Stimulated activated CD8-positive, alpha-beta memory T cell treated with anti-CD3 and anti-CD28 coated beads, Interleukin-7, amount 100 ng/mL, for 48 hours (primary cell): ENCODE results near the gene ZNF146.
A peak's percentile ranks its signal among the peaks of the same experiment; 100 is the strongest.
"Not testable (repeated sequence)": the region's sequence is repeated elsewhere in the genome, so short reads cannot be mapped to it uniquely, and the experiment has no call there.

Experiments
- DNase-seq, 2 donors: peaks; one replicate each; pipeline ENCODE4 v3.0.0-alpha.2; 2020; ENCODE audit warnings: low read depth in 1 of 2; ENCODE audit errors: extremely low read depth in 1 of 2

The ZNF146 gene

GRCh38 chr19:36214386-36215275 is at the start of gene ZNF146, which contains the start of gene ZNF565:
Gene ZNF146 (plus strand): TSS chr19:36215106. CDS start chr19:36236441, 21,335 bp downstream.
Gene ZNF565 (minus strand): TSS chr19:36214665. CDS start chr19:36201985, 12,680 bp downstream.
- DNase-seq, result peak; percentile 92 to 99

- no peak for DNase-seq
Measured at GRCh38 chr19:36169084-36169760, 45.7 kb upstream of the ZNF146 start.

- no peak for DNase-seq
Measured at GRCh38 chr19:36172852-36173251, 42.1 kb upstream of the ZNF146 start.

- DNase-seq, result not testable (repeated sequence)
Measured at GRCh38 chr19:36173846-36174245, 41.1 kb upstream of the ZNF146 start.

DNA sequence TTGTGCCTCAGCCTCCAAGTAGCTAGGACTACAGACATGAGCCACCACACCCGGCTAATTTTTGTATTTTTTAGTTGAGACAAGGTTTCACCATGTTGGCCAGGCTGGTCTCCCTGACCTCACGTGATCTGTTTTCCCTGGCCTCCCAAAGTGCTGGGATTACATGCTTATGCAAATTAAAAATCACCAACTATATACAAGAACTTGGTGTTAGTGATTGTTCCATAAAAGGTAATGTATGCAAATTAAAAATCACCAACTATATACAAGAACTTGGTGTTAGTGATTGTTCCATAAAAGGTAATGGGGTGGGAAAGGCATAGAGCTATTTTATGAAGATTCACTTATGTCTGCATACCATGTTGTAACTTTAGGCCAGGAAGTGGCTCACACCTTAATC is 35.8 kb upstream of the ZNF146 start:
- DNase-seq, result not testable (repeated sequence)

- no peak for DNase-seq
Measured at GRCh38 chr19:36182612-36183244, 32.2 kb upstream of the ZNF146 start.

- no peak for DNase-seq
Measured at GRCh38 chr19:36183245-36183628, 31.7 kb upstream of the ZNF146 start.

GRCh38 chr19:36186722-36187121 is 28.2 kb upstream of the ZNF146 start:
- not testable (repeated sequence) for DNase-seq

- DNase-seq, result no peak
Measured at GRCh38 chr19:36196249-36196648, 18.7 kb upstream of the ZNF146 start.

- DNase-seq, result no peak
Measured at GRCh38 chr19:36198119-36198518, 16.8 kb upstream of the ZNF146 start.

- no peak for DNase-seq
Measured at GRCh38 chr19:36201684-36202083, 13.2 kb upstream of the ZNF146 start.

- DNase-seq, result no peak
Measured at GRCh38 chr19:36203293-36203692, 11.6 kb upstream of the ZNF146 start.

GRCh38 chr19:36207605-36208252 is 7.2 kb upstream of the ZNF146 start:
- DNase-seq, result no peak

DNA sequence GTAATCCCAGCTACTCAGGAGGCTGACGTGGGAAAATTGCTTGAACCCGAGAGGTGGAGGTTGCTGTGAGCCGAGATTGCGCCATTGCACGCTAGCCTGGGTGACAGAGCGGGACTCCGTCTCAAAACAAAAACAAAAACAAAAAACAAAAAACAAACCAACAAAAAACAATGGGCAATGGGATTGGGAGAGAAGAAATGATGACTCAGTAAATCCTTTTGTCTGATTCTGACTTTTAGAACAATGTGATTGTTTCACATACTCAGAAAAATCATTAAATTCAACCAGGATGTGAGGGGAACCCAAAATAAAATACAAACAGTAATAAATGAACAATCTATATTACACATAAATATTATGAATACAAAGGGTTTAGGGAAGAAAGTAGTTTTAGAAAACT is 5.5 kb upstream of the ZNF146 start:
- no peak for DNase-seq

DNA sequence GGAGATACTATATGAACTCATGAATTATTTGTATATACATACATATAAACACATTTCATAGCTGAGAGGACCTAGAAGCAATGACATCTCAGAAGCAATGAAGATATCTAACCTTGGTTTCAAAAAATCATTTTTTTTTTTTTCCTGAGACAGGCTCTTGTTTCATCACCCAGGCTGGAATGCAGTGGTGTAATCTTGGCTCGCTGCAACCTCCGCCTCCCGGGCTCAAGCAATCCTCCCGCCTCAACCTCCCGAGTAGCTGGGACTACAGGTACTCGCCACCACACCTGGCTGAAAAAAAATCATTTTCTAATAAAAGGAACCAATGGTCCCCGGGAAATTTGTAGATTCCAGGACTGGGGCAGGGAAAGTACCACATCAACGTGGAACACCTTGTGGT is 4.4 kb upstream of the ZNF146 start:
- no peak for DNase-seq

DNA sequence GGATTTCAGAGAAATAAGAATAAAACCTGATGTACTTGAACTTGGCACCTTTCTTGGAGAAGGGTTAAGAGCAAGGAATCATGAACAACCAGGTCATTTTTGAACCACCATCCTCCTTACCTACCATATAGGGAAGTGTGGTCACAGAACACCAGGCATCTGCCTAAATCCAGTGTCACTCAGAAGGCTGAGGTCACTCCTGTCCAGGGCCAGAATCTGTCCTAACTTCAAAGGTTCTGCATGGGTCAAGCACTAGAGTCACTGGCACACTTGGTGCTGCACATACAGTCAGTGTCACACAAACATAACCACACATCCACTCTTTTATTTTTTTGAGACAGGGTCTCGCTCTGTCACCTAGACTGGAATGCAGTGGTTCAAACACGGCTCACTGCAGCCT is 2.0 kb upstream of the ZNF146 start:
- no peak for DNase-seq

DNA sequence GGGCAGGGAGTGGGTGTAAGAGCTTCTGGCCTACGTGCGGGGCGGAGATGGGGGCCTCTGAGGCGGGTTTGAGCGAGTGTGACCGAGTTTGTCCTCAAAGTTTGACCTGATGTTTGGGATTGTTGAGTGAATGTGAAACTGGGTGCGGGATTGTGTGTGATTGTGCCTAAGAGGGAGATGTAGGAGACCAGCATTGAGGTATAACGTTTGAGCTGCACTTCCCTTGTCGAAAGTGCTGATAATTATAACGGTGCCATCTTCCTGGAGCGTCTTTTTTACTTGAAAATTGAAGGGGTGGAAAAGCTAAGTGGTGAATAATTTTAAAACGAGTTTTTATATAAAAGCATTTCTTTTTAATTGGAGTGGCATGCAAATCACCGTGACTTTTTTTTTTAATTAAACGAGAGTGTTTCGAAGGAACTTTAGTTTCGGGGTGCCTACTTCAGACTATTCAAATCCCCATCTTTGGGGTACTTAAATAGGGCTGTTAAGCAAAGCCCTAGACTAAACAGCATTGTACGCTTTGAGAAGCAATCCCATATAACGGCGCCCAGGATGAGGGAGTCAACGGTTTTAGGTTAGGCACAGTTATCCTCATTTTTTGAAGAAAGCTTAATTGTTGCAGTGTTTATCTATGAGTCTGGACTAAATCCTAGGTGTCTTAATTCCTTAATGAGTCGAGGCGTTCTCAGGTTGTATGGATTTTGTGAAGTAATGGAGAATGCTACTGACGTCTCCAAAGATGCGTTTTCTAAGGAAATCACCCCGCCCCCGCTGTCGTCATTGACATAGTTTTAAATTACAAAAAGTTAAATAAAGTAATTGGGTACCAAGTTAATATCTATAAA is 594 bp downstream of the ZNF146 start:
- no peak for DNase-seq

- no peak for DNase-seq
Measured at GRCh38 chr19:36221474-36221873, 6.6 kb downstream of the ZNF146 start.

GRCh38 chr19:36222503-36222902 is 7.6 kb downstream of the ZNF146 start:
- DNase-seq, result no peak

- DNase-seq, result no peak
Measured at GRCh38 chr19:36225219-36225892, 10.4 kb downstream of the ZNF146 start.
